ENCODE results near the gene AMPH.
"Not testable (repeated sequence)": the region's sequence is repeated elsewhere in the genome, so short reads cannot be mapped to it uniquely, and the experiment has no call there.

The AMPH gene

GRCh38 chr7:38351601-38352000, 279.6 kb downstream of the AMPH start:
- no peak for DNase-seq
- no peaks in the 10 kb centered on the region for H3K27me3 ChIP-seq (replicated peaks in 2 of 5; ENCODE audit: control insufficient read depth in 4 of 5, insufficient read depth in 5 of 5, low read length in 4 of 5)
- H3K4me1 ChIP-seq (ENCODE audit: control extremely low read depth in 1 of 4, control insufficient read depth in 4 of 4, insufficient read depth in 4 of 4, low read length in 3 of 4) = peaks cover 0 to 45% (median 19%) of the 10 kb centered on the region in 4 experiments
- CTCF ChIA-PET = interaction anchor here (1.2 to 1.3 kb wide), 2 partner anchors 16 to 17 kb away, joined by 3 read pairs; no protein-coding TSS in a partner anchor
- H3K4me3 ChIP-seq (ENCODE audit: control insufficient read depth in 1 of 7, extremely low read depth in 1 of 7, insufficient read depth in 4 of 7, low read depth in 2 of 7, low read length in 6 of 7) = peak overlapping the region in 1 of 7 experiments; percentile 19
- no peaks in the 10 kb centered on the region for H3K9me3 ChIP-seq (ENCODE audit: control extremely low read depth in 1 of 5, control insufficient read depth in 4 of 5, insufficient read depth in 2 of 5, low read depth in 1 of 5, low read length in 4 of 5)
- no peaks in the 10 kb centered on the region for H3K36me3 ChIP-seq (ENCODE audit: control insufficient read depth in 4 of 4, insufficient read depth in 4 of 4, low read length in 3 of 4)
- WGBS (ENCODE audit: insufficient coverage) = no CpG with 5 or more reads among the region's 4 CpGs
- no peak overlapping the region for H3K27ac ChIP-seq (ENCODE audit: insufficient read depth in 1 of 2, low read depth in 1 of 2, low read length in 2 of 2, poor library complexity in 1 of 2, severe bottlenecking in 2 of 2)
- POLR2A ChIA-PET = no interaction called here

GRCh38 chr7:38350777-38351176, 280.4 kb downstream of the AMPH start:
- POLR2A ChIA-PET; H3K27me3 ChIP-seq (replicated peaks in 2 of 5; ENCODE audit: control insufficient read depth in 4 of 5, insufficient read depth in 5 of 5, low read length in 4 of 5); H3K36me3 ChIP-seq (ENCODE audit: control insufficient read depth in 4 of 4, insufficient read depth in 4 of 4, low read length in 3 of 4); H3K27ac ChIP-seq (ENCODE audit: insufficient read depth in 1 of 2, low read depth in 1 of 2, low read length in 2 of 2, poor library complexity in 1 of 2, severe bottlenecking in 2 of 2); DNase-seq; H3K9me3 ChIP-seq (ENCODE audit: control extremely low read depth in 1 of 5, control insufficient read depth in 4 of 5, insufficient read depth in 2 of 5, low read depth in 1 of 5, low read length in 4 of 5): not testable (repeated sequence)
- WGBS (ENCODE audit: insufficient coverage) = no CpG with 5 or more reads among the region's 3 CpGs
- Histone ChIP-seq H3K4me3 (ENCODE audit: control insufficient read depth in 1 of 7, extremely low read depth in 1 of 7, insufficient read depth in 4 of 7, low read depth in 2 of 7, low read length in 6 of 7) (peak overlapping the region in 2 of 7 experiments; percentile 23 to 48), H3K4me1 (ENCODE audit: control extremely low read depth in 1 of 4, control insufficient read depth in 4 of 4, insufficient read depth in 4 of 4, low read length in 3 of 4) (peaks cover 0 to 44% (median 20%) of the 10 kb centered on the region in 4 experiments)
- CTCF ChIA-PET = interaction anchor here (1.2 kb wide), 1 partner anchor 18 kb away, joined by 3 read pairs; no protein-coding TSS in a partner anchor

DNA sequence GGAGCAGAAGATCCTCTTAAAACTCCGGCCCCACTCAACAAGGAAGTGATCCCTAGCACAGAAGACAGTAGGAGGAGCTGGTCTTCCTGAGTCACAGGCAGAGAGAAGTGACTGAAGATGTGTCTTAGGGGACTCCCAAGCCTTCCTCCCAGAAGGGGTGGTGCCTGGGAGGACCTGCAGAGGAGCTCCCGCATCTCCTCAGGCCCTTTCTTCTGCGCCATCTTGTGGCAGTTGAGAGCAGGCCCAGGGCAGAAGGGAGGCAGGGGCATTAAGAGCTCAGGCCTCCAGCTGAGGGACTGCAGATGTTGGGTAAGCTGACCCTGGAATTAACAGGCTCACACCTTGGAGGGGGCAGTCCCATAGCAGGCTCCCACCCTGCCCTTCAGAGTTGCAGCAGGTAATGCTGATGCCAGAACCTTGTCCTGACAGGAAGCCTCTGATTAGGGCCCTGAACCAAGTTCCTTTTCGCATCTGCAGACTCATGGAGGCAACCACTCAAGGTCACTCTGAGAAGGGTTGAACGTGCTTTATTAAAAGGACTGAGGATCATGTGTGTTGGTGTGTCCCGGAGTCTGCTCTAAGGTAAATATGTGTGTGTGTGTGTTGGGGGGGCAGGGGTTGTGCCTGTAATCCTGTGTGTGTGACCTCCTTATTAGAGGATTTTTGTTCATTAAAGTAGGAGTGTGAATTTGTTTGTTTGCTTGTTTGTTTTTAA, 281.1 kb downstream of the AMPH start:
- H3K9me3 ChIP-seq (ENCODE audit: control extremely low read depth in 1 of 5, control insufficient read depth in 4 of 5, insufficient read depth in 2 of 5, low read depth in 1 of 5, low read length in 4 of 5); H3K27me3 ChIP-seq (replicated peaks in 2 of 5; ENCODE audit: control insufficient read depth in 4 of 5, insufficient read depth in 5 of 5, low read length in 4 of 5); H3K36me3 ChIP-seq (ENCODE audit: control insufficient read depth in 4 of 4, insufficient read depth in 4 of 4, low read length in 3 of 4); POLR2A ChIA-PET; H3K27ac ChIP-seq (ENCODE audit: insufficient read depth in 1 of 2, low read depth in 1 of 2, low read length in 2 of 2, poor library complexity in 1 of 2, severe bottlenecking in 2 of 2): not testable (repeated sequence)
- peak overlapping the region in 2 of 7 experiments; percentile 23 to 48 for H3K4me3 ChIP-seq (ENCODE audit: control insufficient read depth in 1 of 7, extremely low read depth in 1 of 7, insufficient read depth in 4 of 7, low read depth in 2 of 7, low read length in 6 of 7)
- 0% methylated on average over 1 of the region's 6 CpGs for WGBS (ENCODE audit: insufficient coverage)
- CTCF ChIA-PET = interaction anchor here (1.2 to 1.4 kb wide), 3 partner anchors 14 to 134 kb away, joined by 3 to 5 read pairs (median 4); no protein-coding TSS in a partner anchor
- DNase-seq = peak in 2 of 3 donors; percentile 50 to 51
- H3K4me1 ChIP-seq (ENCODE audit: control extremely low read depth in 1 of 4, control insufficient read depth in 4 of 4, insufficient read depth in 4 of 4, low read length in 3 of 4) = peaks cover 0 to 46% (median 25%) of the 10 kb centered on the region in 4 experiments

- H3K36me3 ChIP-seq (ENCODE audit: control insufficient read depth in 4 of 4, insufficient read depth in 4 of 4, low read length in 3 of 4); POLR2A ChIA-PET; H3K27ac ChIP-seq (ENCODE audit: insufficient read depth in 1 of 2, low read depth in 1 of 2, low read length in 2 of 2, poor library complexity in 1 of 2, severe bottlenecking in 2 of 2); H3K27me3 ChIP-seq (replicated peaks in 2 of 5; ENCODE audit: control insufficient read depth in 4 of 5, insufficient read depth in 5 of 5, low read length in 4 of 5); H3K9me3 ChIP-seq (ENCODE audit: control extremely low read depth in 1 of 5, control insufficient read depth in 4 of 5, insufficient read depth in 2 of 5, low read depth in 1 of 5, low read length in 4 of 5): not testable (repeated sequence)
- H3K4me3 ChIP-seq (ENCODE audit: control insufficient read depth in 1 of 7, extremely low read depth in 1 of 7, insufficient read depth in 4 of 7, low read depth in 2 of 7, low read length in 6 of 7) = peak overlapping the region in 2 of 7 experiments; percentile 17 to 48
- no CpG with 5 or more reads among the region's 9 CpGs for whole genome bisulfite sequencing (ENCODE audit: insufficient coverage)
- peak in 1 of 3 donors; percentile 53 for DNase-seq
- H3K4me1 ChIP-seq (ENCODE audit: control extremely low read depth in 1 of 4, control insufficient read depth in 4 of 4, insufficient read depth in 4 of 4, low read length in 3 of 4) = peaks cover 0 to 52% (median 29%) of the 10 kb centered on the region in 4 experiments
- CTCF ChIA-PET = interaction anchor here (1.2 to 1.4 kb wide), 4 partner anchors 12 to 134 kb away, joined by 3 to 5 read pairs (median 4); no protein-coding TSS in a partner anchor
These were observed 281.9 kb downstream of the AMPH start for GRCh38 chr7:38349126-38349795.

DNA sequence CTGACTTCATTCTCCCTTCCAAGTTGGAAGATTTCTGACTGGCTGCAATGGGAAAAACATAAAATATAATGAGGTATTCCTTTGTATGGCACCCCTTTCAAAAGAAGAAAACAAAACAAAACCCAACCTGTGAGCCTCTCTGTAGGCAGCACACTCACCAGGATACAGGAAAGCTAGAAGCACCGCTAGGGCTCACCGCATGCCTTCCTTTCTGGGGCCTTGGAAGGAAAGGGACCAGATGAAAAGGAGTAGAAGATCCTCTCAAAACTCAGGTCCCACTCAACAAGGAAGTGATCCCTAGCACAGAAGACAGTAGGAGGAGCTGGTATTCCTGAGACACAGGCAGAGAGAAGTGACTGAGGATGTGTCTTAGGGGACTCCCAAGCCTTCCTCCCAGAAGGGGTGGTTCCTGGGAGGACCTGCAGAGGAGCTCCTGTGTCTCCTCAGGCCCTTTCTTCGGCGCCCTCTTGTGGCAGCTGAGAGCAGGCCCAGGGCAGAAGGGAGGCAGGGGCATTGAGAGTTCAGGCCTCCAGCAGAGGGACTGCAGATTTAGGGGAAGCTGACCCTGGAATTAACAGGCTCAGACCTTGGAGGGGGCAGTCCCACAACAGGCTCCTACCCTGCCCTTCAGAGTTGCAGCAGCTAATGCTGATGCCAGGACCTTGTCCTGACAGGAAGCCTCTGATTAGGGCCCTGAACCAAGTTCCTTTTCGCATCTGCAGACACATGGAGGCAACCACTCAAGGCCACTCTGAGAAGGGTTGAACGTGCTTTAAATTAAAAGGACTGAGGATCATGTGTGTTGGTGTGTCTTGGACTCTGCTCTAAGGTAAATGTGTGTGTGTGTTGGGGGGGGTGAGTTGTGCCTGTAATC, 285.6 kb downstream of the AMPH start:
- CTCF ChIA-PET = interaction anchor here (0.7 to 6.7 kb wide), 12 partner anchors 10 to 440 kb away, joined by 3 to 82 read pairs (median 4); no protein-coding TSS in a partner anchor
- WGBS (ENCODE audit: insufficient coverage) = 0% methylated on average over 1 of the region's 6 CpGs
- H3K27me3 ChIP-seq (replicated peaks in 2 of 5; ENCODE audit: control insufficient read depth in 4 of 5, insufficient read depth in 5 of 5, low read length in 4 of 5); H3K4me3 ChIP-seq (ENCODE audit: control insufficient read depth in 1 of 7, extremely low read depth in 1 of 7, insufficient read depth in 4 of 7, low read depth in 2 of 7, low read length in 6 of 7); H3K9me3 ChIP-seq (ENCODE audit: control extremely low read depth in 1 of 5, control insufficient read depth in 4 of 5, insufficient read depth in 2 of 5, low read depth in 1 of 5, low read length in 4 of 5); H3K27ac ChIP-seq (ENCODE audit: insufficient read depth in 1 of 2, low read depth in 1 of 2, low read length in 2 of 2, poor library complexity in 1 of 2, severe bottlenecking in 2 of 2); POLR2A ChIA-PET; H3K36me3 ChIP-seq (ENCODE audit: control insufficient read depth in 4 of 4, insufficient read depth in 4 of 4, low read length in 3 of 4): not testable (repeated sequence)
- DNase-seq = peak; percentile 58 to 65 (median 63)
- H3K4me1 ChIP-seq (ENCODE audit: control extremely low read depth in 1 of 4, control insufficient read depth in 4 of 4, insufficient read depth in 4 of 4, low read length in 3 of 4) = peaks cover 2 to 60% (median 36%) of the 10 kb centered on the region in 4 experiments

GRCh38 chr7:38344741-38345140, 286.4 kb downstream of the AMPH start:
- H3K4me3 ChIP-seq (ENCODE audit: control insufficient read depth in 1 of 7, extremely low read depth in 1 of 7, insufficient read depth in 4 of 7, low read depth in 2 of 7, low read length in 6 of 7); H3K27me3 ChIP-seq (replicated peaks in 2 of 5; ENCODE audit: control insufficient read depth in 4 of 5, insufficient read depth in 5 of 5, low read length in 4 of 5); H3K27ac ChIP-seq (ENCODE audit: insufficient read depth in 1 of 2, low read depth in 1 of 2, low read length in 2 of 2, poor library complexity in 1 of 2, severe bottlenecking in 2 of 2); POLR2A ChIA-PET; H3K36me3 ChIP-seq (ENCODE audit: control insufficient read depth in 4 of 4, insufficient read depth in 4 of 4, low read length in 3 of 4); H3K9me3 ChIP-seq (ENCODE audit: control extremely low read depth in 1 of 5, control insufficient read depth in 4 of 5, insufficient read depth in 2 of 5, low read depth in 1 of 5, low read length in 4 of 5): not testable (repeated sequence)
- WGBS (ENCODE audit: insufficient coverage) = 20% methylated on average over 1 of the region's 3 CpGs
- CTCF ChIA-PET = interaction anchor here (1.0 to 6.7 kb wide), 11 partner anchors 9 to 428 kb away, joined by 3 to 82 read pairs (median 5); partner anchors contain the start of gene SFRP4
- H3K4me1 ChIP-seq (ENCODE audit: control extremely low read depth in 1 of 4, control insufficient read depth in 4 of 4, insufficient read depth in 4 of 4, low read length in 3 of 4) = peaks cover 3 to 62% (median 38%) of the 10 kb centered on the region in 4 experiments
- peak in 2 of 3 donors; percentile 29 to 79 for DNase-seq

All from common myeloid progenitor, CD34-positive (primary cell).